ENCODE measurements around the gene CIAO1.
"Not testable (repeated sequence)": the region's sequence is repeated elsewhere in the genome, so short reads cannot be mapped to it uniquely, and the experiment has no call there.

CIAO1 gene

DNA sequence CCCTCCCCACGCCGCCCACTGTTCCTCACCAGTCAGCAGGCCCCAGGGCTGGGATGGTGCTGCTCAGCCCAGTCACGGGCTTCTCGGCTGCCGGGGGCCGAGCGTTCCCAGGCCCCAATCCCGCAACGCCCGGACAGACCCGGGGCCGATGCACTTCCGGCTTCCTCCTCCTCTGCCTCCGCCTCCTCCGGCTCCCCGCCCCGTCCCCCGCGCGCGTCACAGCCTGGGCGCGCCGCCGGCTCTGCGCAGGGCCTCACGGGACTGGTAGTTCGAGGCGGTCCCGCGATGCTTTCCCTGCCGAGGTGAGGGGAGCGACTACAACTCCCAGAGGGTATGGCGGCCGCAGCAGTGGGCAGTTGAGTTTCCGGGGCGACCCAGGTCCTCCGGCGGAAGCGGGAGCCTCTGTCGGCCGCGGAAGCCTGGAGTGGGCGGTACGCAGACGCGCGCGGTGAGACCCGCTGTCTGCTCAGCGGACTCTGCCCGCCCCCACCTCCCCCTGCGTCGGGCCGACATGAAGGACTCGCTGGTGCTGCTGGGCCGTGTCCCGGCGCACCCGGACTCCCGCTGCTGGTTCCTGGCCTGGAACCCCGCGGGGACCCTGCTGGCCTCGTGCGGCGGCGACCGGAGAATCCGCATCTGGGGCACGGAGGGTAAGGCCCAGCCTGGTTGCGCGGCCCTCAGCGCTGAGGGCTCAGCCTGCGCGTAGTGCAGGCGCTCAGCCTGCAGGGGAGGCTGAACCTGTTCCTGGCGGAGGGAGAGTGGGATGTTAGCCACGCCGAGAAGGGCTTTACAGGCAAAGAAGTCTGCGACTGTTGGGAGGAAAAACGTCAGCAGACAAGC is at the start of gene CIAO1, which contains the start of gene TMEM127:
Gene CIAO1, plus strand, starts transcription at position 386 of the 840 bp plus-strand sequence. Its CDS starts 126 bp downstream, at position 512.
Gene TMEM127, minus strand, starts transcription at position 158 of the 840 bp plus-strand sequence. CDS start 616 bp downstream, outside the sequence.
- peak within 1 kb of the TSS; percentile 88 to 100 for H3K4me3 ChIP-seq (ENCODE audit: low read depth in 1 of 2, low read length in 2 of 2)
- no peaks in the 10 kb centered on the region for H3K9me3 ChIP-seq (ENCODE audit: control insufficient read depth in 1 of 2, low read length in 2 of 2)
- H3K9ac ChIP-seq (ENCODE audit: low read depth in 1 of 2, low read length in 2 of 2), result peak within 1 kb of the TSS; percentile 87 to 94
- H3K27ac ChIP-seq (ENCODE audit: low read depth, low read length), result peak within 1 kb of the TSS; percentile 88
- peaks cover 14 to 36% of the 10 kb centered on the region in 2 donors for H3K36me3 ChIP-seq (ENCODE audit: control insufficient read depth in 1 of 2, insufficient read depth in 2 of 2, low read length in 2 of 2)
- peaks cover 38 to 39% of the 10 kb centered on the region in 2 donors for H3K4me1 ChIP-seq (ENCODE audit: control insufficient read depth in 1 of 2, insufficient read depth in 2 of 2, low read length in 2 of 2)
- H3K27me3 ChIP-seq (ENCODE audit: control insufficient read depth in 1 of 2, insufficient read depth in 2 of 2, low read length in 2 of 2), result no peaks in the 10 kb centered on the region

- no peaks in the 10 kb centered on the region for H3K27me3 ChIP-seq (ENCODE audit: control insufficient read depth in 1 of 2, insufficient read depth in 2 of 2, low read length in 2 of 2)
- no peak overlapping the region for H3K27ac ChIP-seq (ENCODE audit: low read depth, low read length)
- no peak overlapping the region for H3K4me3 ChIP-seq (ENCODE audit: low read depth in 1 of 2, low read length in 2 of 2)
- H3K36me3 ChIP-seq (ENCODE audit: control insufficient read depth in 1 of 2, insufficient read depth in 2 of 2, low read length in 2 of 2), result no peaks in the 10 kb centered on the region
- H3K9me3 ChIP-seq (ENCODE audit: control insufficient read depth in 1 of 2, low read length in 2 of 2), result no peaks in the 10 kb centered on the region
- no peak overlapping the region for H3K9ac ChIP-seq (ENCODE audit: low read depth in 1 of 2, low read length in 2 of 2)
- peaks cover 3 to 4% of the 10 kb centered on the region in 2 donors for H3K4me1 ChIP-seq (ENCODE audit: control insufficient read depth in 1 of 2, insufficient read depth in 2 of 2, low read length in 2 of 2)
Measured at GRCh38 chr2:96218508-96219131, 47.4 kb upstream of the CIAO1 start.

GRCh38 chr2:96219959-96220358 is 46.1 kb upstream of the CIAO1 start:
- H3K4me3 ChIP-seq (ENCODE audit: low read depth in 1 of 2, low read length in 2 of 2); H3K9ac ChIP-seq (ENCODE audit: low read depth in 1 of 2, low read length in 2 of 2); H3K4me1 ChIP-seq (ENCODE audit: control insufficient read depth in 1 of 2, insufficient read depth in 2 of 2, low read length in 2 of 2); H3K36me3 ChIP-seq (ENCODE audit: control insufficient read depth in 1 of 2, insufficient read depth in 2 of 2, low read length in 2 of 2); H3K27me3 ChIP-seq (ENCODE audit: control insufficient read depth in 1 of 2, insufficient read depth in 2 of 2, low read length in 2 of 2); H3K27ac ChIP-seq (ENCODE audit: low read depth, low read length); H3K9me3 ChIP-seq (ENCODE audit: control insufficient read depth in 1 of 2, low read length in 2 of 2): not testable (repeated sequence)

DNA sequence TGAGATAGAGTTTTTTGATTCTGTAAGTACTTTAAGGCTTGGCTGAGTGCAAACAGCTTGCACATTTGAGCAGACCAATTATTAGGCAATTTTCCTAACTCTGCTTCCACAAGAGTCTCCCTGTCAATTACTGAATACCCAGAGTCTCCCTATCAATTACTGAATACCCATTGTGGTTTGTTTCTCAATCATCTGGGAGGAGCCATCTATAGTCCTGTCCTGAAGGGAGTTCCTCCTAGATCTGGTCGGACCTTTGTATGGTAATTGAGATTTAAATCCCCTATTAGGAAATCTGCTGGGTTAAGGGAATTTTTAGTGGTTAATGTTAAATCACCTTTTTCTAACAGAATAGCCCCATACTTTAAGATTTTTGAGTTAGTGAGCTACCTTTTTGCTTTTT is 44.9 kb upstream of the CIAO1 start:
- H3K4me3 ChIP-seq (ENCODE audit: low read depth in 1 of 2, low read length in 2 of 2); H3K4me1 ChIP-seq (ENCODE audit: control insufficient read depth in 1 of 2, insufficient read depth in 2 of 2, low read length in 2 of 2): not testable (repeated sequence)

GRCh38 chr2:96225016-96225533 is 41.0 kb upstream of the CIAO1 start:
- Histone ChIP-seq H3K4me1 (ENCODE audit: control insufficient read depth in 1 of 2, insufficient read depth in 2 of 2, low read length in 2 of 2) (peaks cover 0 to 8% of the 10 kb centered on the region in 2 donors), H3K27ac (ENCODE audit: low read depth, low read length) (no peak overlapping the region), H3K4me3 (ENCODE audit: low read depth in 1 of 2, low read length in 2 of 2) (no peak overlapping the region), H3K36me3 (ENCODE audit: control insufficient read depth in 1 of 2, insufficient read depth in 2 of 2, low read length in 2 of 2) (peaks cover 0 to 4% of the 10 kb centered on the region in 2 donors), H3K27me3 (ENCODE audit: control insufficient read depth in 1 of 2, insufficient read depth in 2 of 2, low read length in 2 of 2) (no peaks in the 10 kb centered on the region), H3K9me3 (ENCODE audit: control insufficient read depth in 1 of 2, low read length in 2 of 2) (no peaks in the 10 kb centered on the region), H3K9ac (ENCODE audit: low read depth in 1 of 2, low read length in 2 of 2) (no peak overlapping the region)

More for the DNA sequence above, 44.9 kb upstream of the CIAO1 start:
- not testable (repeated sequence) for H3K27me3 ChIP-seq (ENCODE audit: control insufficient read depth in 1 of 2, insufficient read depth in 2 of 2, low read length in 2 of 2); H3K27ac ChIP-seq (ENCODE audit: low read depth, low read length); H3K9me3 ChIP-seq (ENCODE audit: control insufficient read depth in 1 of 2, low read length in 2 of 2); H3K36me3 ChIP-seq (ENCODE audit: control insufficient read depth in 1 of 2, insufficient read depth in 2 of 2, low read length in 2 of 2); H3K9ac ChIP-seq (ENCODE audit: low read depth in 1 of 2, low read length in 2 of 2)

GRCh38 chr2:96231316-96231715 is 34.7 kb upstream of the CIAO1 start:
- no peak overlapping the region for H3K27ac ChIP-seq (ENCODE audit: low read depth, low read length)
- no peaks in the 10 kb centered on the region for H3K27me3 ChIP-seq (ENCODE audit: control insufficient read depth in 1 of 2, insufficient read depth in 2 of 2, low read length in 2 of 2)
- no peaks in the 10 kb centered on the region for H3K36me3 ChIP-seq (ENCODE audit: control insufficient read depth in 1 of 2, insufficient read depth in 2 of 2, low read length in 2 of 2)
- H3K4me3 ChIP-seq (ENCODE audit: low read depth in 1 of 2, low read length in 2 of 2), result no peak overlapping the region
- peaks cover under 1 to 7% of the 10 kb centered on the region in 2 donors for H3K4me1 ChIP-seq (ENCODE audit: control insufficient read depth in 1 of 2, insufficient read depth in 2 of 2, low read length in 2 of 2)
- no peaks in the 10 kb centered on the region for H3K9me3 ChIP-seq (ENCODE audit: control insufficient read depth in 1 of 2, low read length in 2 of 2)
- no peak overlapping the region for H3K9ac ChIP-seq (ENCODE audit: low read depth in 1 of 2, low read length in 2 of 2)

DNA sequence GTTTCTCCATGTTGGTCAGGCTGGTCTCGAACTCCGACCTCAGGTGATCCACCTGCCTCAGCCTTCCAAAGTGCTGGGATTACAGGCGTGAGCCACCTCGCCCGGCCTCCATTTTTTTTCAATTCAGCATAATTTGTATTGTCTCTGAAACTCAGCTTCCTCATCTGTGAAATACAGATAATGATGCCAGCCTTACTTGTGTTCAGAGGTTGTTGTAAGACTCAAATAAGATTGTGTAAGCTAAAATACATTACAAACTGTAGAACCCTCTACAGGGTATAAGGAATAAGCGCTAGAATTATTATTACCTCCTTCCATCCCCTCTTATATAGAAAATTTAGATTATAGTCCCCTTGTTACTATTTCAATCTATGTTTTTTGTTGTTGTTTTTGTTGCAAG is 32.6 kb upstream of the CIAO1 start:
- Histone ChIP-seq H3K4me1 (ENCODE audit: control insufficient read depth in 1 of 2, insufficient read depth in 2 of 2, low read length in 2 of 2) (peaks cover 20 to 21% of the 10 kb centered on the region in 2 donors), H3K4me3 (ENCODE audit: low read depth in 1 of 2, low read length in 2 of 2) (no peak overlapping the region), H3K9ac (ENCODE audit: low read depth in 1 of 2, low read length in 2 of 2) (no peak overlapping the region), H3K27me3 (ENCODE audit: control insufficient read depth in 1 of 2, insufficient read depth in 2 of 2, low read length in 2 of 2) (no peaks in the 10 kb centered on the region), H3K9me3 (ENCODE audit: control insufficient read depth in 1 of 2, low read length in 2 of 2) (no peaks in the 10 kb centered on the region), H3K27ac (ENCODE audit: low read depth, low read length) (no peak overlapping the region), H3K36me3 (ENCODE audit: control insufficient read depth in 1 of 2, insufficient read depth in 2 of 2, low read length in 2 of 2) (no peaks in the 10 kb centered on the region)

GRCh38 chr2:96233880-96234316 is 32.1 kb upstream of the CIAO1 start:
- Histone ChIP-seq H3K9ac (ENCODE audit: low read depth in 1 of 2, low read length in 2 of 2) (no peak overlapping the region), H3K27ac (ENCODE audit: low read depth, low read length) (no peak overlapping the region), H3K4me1 (ENCODE audit: control insufficient read depth in 1 of 2, insufficient read depth in 2 of 2, low read length in 2 of 2) (peaks cover 20 to 26% of the 10 kb centered on the region in 2 donors), H3K4me3 (ENCODE audit: low read depth in 1 of 2, low read length in 2 of 2) (no peak overlapping the region), H3K9me3 (ENCODE audit: control insufficient read depth in 1 of 2, low read length in 2 of 2) (no peaks in the 10 kb centered on the region), H3K36me3 (ENCODE audit: control insufficient read depth in 1 of 2, insufficient read depth in 2 of 2, low read length in 2 of 2) (no peaks in the 10 kb centered on the region), H3K27me3 (ENCODE audit: control insufficient read depth in 1 of 2, insufficient read depth in 2 of 2, low read length in 2 of 2) (no peaks in the 10 kb centered on the region)

- H3K36me3 ChIP-seq (ENCODE audit: control insufficient read depth in 1 of 2, insufficient read depth in 2 of 2, low read length in 2 of 2), result peaks cover 5 to 7% of the 10 kb centered on the region in 2 donors
- H3K4me3 ChIP-seq (ENCODE audit: low read depth in 1 of 2, low read length in 2 of 2), result no peak overlapping the region
- peaks cover 35 to 38% of the 10 kb centered on the region in 2 donors for H3K4me1 ChIP-seq (ENCODE audit: control insufficient read depth in 1 of 2, insufficient read depth in 2 of 2, low read length in 2 of 2)
Measured at GRCh38 chr2:96236882-96237281, 29.1 kb upstream of the CIAO1 start.

DNA sequence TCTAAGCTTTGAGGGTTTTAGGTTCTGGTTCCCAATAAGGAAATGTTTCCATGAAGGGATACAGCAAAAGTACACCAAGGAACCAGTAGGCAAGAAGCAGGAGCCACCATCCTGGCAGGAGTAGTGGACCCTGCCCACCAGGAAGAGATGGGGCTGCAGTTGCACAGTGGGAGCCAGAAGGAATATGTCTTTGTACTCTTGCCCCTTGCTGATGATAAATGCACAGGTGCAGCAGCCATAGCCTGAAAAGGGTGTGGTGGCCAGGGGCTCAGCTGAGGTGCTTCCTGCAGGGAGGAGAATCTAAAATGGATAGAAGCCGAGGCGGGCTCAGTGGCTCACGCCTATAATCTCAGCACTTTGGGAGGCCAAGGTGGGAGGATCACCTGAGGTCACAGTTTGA is 27.8 kb upstream of the CIAO1 start:
- Histone ChIP-seq H3K27me3 (ENCODE audit: control insufficient read depth in 1 of 2, insufficient read depth in 2 of 2, low read length in 2 of 2) (no peaks in the 10 kb centered on the region), H3K9ac (ENCODE audit: low read depth in 1 of 2, low read length in 2 of 2) (no peak overlapping the region), H3K9me3 (ENCODE audit: control insufficient read depth in 1 of 2, low read length in 2 of 2) (no peaks in the 10 kb centered on the region), H3K36me3 (ENCODE audit: control insufficient read depth in 1 of 2, insufficient read depth in 2 of 2, low read length in 2 of 2) (peaks cover 5 to 7% of the 10 kb centered on the region in 2 donors), H3K27ac (ENCODE audit: low read depth, low read length) (no peak overlapping the region), H3K4me3 (ENCODE audit: low read depth in 1 of 2, low read length in 2 of 2) (no peak overlapping the region), H3K4me1 (ENCODE audit: control insufficient read depth in 1 of 2, insufficient read depth in 2 of 2, low read length in 2 of 2) (peaks cover 41 to 42% of the 10 kb centered on the region in 2 donors)

More at GRCh38 chr2:96236882-96237281, 29.1 kb upstream of the CIAO1 start:
- no peaks in the 10 kb centered on the region for H3K27me3 ChIP-seq (ENCODE audit: control insufficient read depth in 1 of 2, insufficient read depth in 2 of 2, low read length in 2 of 2)
- H3K27ac ChIP-seq (ENCODE audit: low read depth, low read length), result no peak overlapping the region
- H3K9me3 ChIP-seq (ENCODE audit: control insufficient read depth in 1 of 2, low read length in 2 of 2), result no peaks in the 10 kb centered on the region
- no peak overlapping the region for H3K9ac ChIP-seq (ENCODE audit: low read depth in 1 of 2, low read length in 2 of 2)
